SIG-M5 (cell line): ENCODE results near the gene EDEM1.
A peak's percentile ranks its signal among the peaks of the same experiment; 100 is the strongest.
"Not testable (repeated sequence)": the region's sequence is repeated elsewhere in the genome, so short reads cannot be mapped to it uniquely, and the experiment has no call there.

ENCODE experiments used
- DNase-seq: peaks from one replicate; lab custom pipeline; 2025; lab: John Stamatoyannopoulos, UW

The EDEM1 gene

DNA sequence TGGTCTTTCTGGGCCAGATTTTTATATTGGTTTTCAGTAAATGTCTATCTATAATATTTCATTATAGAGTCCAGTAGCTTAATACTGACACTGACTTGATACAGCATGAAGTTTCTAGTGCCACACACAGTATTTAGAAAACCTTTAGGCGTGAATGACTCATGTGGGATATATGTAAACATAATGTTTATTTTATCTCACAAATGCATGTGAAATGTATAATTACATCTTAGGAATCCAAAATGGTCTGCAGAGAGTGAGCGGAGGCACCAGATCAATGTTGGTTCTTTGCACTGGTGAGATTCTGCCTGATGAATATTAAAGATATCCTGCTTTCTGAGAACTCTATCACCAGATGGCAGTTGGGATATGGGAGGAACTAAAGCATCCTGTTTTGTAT is 8.5 kb upstream of the EDEM1 start:
- DNase-seq: not testable (repeated sequence)

DNA sequence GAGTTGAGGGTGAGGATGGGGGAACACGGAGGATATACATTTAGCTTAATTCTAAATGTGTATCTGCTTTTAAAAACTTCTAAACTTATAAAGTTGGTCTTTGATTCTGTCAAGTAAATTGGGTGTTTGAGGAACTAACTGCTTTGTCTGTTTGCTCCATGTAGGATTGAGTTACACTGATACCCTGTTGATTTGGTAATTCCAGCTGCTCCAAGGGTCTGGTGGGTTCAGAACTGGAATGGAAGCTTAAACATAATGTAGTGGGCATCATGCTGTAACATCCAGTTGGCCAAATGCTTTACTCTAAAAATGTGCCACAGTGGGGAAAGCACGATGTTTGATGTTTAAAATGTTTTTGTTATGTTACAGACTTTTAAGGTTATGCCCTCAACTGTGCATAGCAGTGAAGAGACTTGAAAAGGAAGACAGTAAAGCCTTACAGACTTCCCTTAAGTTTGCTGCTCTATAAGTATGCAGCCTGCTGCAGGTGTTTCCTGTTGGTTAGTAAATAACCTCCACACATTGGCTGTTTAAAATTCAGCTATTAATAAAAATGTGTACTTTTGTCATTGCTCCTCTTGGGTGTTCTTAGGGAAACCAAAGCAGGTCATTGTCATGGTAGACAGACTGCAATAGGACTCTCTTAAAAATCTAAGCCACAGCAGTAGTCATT is 5.9 kb upstream of the EDEM1 start:
- no peak for DNase-seq

DNA sequence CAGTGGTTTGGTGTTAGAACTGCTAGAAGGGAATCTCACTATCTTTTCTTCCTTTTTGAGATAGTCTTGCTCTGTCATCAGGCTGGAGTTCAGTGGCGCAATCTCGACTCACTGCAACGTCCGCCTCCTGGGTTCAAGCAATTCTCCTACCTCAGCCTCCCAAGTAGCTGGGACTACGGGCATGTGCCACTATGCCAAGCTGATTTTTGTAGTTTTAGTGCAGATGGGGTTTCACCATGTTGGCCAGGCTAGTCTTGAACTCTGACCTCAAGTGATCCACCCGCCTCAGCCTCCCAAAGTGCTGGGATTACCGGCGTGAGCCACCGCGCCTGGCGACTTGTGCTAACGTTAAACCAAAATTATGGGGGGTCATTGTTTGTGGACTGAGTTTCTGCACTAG is 3.8 kb upstream of the EDEM1 start:
- not testable (repeated sequence) for DNase-seq

DNA sequence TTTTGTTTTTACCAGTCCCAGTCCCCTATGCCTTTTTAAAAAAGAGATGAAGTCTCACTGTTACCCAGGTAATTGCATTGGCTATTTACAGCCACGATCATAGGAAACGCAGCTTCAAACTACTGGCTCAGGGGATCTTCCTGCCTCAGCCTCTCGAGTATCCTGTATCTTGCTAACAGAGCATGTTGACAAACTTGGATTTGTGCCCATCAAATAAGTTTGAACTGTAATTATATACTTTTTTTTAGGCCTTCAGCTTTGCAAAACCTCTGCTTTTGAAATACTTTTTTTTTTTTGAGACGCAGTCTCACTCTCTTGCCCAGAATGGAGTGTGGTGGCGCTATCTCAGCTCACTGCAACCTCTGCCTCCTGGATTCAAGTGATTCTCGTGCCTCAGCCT is 3.0 kb upstream of the EDEM1 start:
- DNase-seq: no peak

DNA sequence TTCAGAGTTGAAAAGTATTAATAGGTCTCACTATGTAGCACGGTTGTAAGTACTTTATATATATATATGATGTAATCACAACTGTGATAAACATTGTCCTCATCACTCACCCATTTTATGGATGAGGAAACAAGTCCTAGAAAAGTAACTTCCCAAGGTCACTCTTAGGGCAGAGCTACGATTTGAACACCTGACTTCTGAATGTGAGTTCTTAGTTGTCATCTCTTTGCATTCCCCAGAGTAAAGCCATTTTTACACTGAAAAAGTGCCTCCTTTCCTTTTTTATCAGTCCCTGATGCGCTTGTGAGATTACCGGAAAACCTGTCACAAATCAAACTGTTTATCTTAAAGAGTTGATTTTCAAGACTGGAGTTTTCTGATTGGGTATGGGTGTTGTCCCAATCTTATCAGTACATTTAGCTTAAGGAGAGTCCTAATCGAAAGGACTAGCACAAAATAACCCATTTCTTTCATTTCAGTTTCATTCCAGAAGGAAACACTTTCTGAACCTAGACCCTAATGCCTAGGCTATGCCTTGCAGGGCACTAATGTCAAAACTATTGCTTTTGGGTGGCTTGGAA is 2.3 kb upstream of the EDEM1 start:
- DNase-seq: no peak

DNA sequence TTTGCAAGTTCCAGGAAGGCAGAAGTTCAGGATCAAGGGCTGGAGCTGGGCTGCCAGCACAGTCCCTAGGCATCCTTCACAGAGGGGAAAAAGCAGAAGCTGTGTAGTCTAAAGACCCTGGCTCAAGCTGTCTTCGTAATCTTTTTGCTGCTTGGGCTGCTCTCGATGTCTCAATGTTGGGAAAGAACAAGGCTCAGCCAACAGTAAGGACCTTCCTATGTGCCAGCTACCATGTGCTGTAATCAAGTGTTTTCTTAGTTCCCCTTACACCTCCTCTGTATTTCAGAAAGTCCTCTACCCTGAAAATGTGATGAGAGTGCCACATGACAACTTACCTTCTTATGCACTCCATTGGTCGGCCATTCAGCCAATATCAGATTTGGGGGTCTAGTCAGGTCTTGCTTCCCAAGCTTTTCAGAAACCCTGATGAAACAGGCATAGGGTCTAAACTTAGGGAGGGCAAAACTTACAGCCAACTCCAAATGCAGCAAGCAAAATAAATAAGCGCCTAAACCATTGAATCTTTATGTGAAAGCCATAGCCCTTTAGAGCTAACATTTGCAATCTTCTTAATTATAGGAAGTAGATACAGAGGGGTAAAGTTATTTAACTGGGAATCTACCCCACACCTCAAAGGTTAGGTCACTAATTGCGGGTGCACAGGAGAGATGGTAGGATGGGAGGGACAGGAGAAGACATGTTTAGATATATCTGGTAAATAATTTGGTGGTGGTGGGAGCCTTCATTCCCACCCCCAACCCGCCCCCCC is 1.2 kb upstream of the EDEM1 start:
- peak; percentile 98 for DNase-seq

DNA sequence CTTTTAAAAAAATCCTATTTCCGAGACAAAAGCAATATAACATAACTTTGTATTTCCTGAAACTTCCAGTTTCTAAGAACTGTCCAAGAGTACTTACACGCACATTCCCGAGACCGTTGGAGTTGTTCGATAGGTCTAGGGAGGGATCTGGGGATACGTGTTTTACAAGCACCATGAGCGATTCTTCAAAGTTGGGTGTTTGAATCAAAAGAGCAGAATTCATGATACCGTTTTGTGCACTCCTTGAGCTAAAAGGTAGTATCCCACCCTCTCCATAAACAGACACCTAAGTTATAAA is 700 bp upstream of the EDEM1 start:
- DNase-seq: no peak

DNA sequence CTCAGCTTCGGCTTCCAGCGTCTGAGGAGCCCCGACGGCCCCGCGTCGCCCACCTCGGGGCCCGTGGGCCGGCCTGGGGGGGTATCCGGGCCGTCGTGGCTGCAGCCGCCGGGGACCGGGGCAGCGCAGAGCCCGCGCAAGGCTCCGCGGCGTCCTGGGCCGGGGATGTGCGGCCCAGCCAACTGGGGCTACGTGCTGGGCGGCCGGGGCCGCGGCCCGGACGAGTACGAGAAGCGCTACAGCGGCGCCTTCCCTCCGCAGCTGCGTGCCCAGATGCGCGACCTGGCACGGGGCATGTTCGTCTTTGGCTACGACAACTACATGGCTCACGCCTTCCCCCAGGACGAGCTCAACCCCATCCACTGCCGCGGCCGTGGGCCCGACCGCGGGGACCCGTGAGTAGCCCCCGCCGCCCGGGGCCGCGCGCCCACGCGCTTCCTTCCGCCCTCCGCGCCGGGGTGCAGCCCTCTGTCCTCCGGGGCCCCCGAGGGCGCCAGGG is 462 bp downstream of the EDEM1 start:
- DNase-seq: no peak

DNA sequence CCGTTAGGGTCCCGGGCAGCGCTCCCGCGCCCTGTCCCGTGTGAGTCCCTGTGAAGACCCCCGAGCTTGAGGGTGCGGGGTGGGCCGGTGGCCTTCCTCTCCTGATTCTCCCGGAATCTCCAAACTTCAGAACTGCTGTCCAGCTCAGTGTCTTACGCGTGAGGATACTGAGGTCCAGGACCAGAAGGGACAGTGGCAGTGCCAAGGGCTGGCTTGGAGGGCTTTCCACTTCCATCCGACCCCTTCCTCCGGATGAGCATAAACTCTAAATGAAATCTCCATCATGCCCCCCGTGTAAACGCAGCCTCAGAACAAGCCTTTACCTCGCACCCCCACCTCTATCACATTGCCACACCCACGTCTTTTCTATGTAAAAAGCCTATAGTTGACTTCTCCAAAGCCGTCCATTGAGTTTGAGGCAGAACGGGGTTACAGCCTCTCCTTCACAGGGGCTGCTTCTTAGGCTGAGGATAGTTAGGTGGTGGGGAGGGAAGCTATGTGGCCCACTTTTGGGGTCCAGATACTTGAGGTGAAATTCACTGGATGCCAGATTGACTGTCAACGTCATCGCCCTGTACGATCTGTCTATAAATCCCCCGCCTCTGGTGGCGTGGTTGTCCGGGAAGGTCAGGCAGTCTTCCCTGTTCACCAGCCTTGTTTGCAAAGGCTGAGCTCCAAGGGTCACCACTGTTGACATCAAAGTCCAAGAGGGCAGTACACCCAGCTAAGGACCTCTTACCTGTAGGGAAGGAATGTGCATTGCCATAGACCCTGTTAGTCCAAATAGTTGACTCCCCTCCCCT is 1.1 kb downstream of the EDEM1 start:
- DNase-seq: peak; percentile 37

DNA sequence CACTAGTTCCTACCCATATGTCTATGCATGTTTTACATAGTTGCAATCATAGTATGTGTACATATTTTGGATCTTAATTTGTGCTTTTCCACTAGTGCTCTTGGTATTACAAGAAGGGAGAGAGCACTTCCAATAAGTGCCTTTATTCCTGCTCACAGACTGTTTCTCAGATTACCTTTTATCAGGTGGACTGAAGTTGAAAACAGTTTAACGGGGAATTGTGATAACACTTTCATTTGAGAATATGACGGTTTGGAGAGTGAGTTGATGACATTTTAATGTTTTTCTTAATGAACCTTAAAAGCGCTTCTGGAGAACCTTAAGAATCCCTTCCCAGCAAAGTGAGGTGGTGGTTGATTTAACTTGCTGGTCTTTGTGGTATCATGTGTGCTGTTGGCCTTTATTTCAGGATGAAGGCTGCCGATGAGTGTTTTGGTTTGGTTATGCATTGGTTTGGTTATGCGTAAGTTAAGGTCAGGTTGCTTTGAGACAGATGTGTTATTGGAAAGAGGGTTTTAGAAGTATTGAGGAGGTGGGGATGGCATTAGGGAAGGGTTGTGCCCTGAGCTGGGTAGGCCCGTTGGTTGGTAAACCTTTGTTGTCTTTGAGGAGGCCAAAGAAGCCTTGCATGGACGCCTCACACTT is 2.8 kb downstream of the EDEM1 start:
- no peak for DNase-seq

DNA sequence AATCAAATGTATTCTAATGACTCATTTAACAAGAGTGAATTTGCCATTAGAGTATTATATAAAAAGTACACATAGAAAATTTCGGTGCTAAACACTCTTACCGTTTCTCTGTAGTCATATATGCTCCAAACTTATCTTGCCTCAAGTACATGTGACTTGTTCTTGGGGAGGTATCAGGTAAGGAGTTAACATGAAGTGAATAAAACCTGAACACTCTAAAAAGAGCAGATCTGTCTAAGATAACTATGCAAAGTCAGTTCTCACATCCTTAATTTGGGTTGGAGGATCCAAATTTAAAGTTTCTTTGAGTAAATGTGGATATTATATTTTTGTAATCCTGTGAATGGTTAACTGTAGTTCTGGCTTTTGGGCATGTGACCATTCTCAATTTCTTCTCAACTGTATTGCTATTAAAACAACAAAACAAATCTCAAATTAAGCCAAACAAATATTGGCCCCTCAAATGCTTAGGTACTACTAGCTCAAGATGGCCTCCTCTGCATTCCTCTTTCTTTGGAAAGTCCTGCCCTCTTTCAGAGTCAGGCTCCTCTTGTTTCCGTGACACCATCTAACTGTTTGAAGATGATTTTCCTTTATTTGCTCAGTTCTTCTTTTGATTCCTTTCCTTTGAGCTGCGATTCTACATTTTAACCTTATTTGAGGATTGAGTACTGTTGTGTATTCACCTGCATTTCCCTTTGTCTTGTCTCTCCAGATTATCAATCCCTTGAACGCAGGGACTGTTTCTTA is 4.2 kb downstream of the EDEM1 start:
- no peak for DNase-seq

DNA sequence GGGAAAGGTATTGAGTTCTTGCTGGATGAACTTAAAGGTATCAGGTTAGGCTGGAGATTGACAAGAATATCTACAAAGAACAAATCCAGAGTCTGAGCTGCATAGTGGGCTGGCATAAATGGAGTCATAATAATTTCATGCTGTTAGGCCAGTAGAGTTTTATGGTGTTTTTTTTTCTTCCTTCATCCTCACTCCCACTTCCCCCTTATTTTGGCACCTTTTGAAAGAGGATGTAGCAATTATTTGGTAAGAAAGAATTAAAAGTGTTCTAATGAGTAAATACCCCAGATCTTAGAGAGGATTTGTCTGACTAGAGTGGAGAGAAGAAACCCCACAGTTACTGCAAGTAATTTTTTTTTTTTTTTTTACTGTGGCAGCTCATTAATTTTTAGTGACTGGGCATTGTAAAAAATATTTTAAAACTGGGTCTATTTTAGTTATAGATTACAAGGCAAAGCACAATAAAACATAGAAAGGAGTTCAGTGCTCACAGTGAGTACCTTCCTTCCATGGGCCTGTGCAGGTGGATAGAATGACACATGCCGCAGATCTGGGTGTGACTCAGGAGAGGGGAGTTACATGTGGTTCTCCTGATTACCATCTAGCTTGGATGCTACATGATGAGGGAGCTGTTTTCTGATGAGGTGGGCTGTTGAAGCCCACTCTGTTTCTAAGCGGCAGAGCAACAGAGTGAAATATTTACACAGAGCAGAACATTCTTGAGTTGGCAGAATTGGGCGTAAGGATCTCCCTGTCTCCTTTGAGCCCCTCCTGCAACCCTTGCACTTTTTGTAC is 5.3 kb downstream of the EDEM1 start:
- peak; percentile 43 for DNase-seq

DNA sequence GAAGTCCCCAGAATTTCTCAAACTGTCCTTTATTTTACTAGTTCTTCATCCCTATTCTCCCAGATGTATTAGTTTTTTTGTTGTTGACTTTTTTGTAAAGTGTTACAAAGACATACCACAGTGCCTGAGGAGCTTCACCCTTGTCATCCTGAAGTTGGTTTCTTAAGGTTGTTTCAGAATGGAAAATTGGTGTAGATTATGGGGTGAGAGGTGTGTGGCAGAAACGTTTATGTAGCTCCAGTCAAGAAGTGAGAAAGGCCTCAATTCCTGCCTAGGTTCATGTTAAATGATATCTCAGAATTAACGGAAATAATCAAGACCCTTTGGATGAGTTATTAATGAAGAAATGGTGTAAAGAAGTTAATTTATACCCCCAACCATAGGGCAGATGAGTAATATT is 6.8 kb downstream of the EDEM1 start:
- no peak for DNase-seq

DNA sequence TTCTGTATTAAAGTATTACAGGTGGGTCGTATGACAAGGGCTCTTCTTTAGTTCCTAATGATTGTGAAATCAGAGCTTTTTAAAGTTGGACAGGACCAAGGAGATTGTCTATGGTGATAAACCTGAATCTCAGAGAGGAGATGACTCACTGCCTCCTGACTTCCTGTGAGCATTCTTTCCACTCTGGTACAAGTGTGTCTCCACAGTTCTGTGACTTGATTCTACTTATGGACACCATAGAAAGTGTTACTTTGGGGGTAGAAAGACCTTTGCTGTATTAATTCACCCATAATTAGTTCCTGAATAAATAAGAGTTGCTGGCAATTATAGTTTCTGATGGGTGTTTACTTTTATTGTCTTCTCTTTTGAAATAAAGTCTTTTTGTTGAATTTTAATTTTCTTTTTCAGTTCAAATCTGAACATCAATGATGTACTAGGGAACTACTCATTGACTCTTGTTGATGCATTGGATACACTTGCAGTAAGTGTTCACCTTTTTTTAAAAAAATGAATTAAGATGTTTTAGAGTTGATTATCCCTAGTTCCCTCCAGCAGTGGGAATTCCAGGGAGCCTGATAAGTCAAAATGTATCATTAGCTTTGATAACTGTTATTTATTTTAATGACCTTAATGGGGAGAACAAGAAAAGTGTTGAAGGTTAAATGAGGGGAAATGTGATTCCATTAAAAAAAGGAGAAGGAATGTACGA is 7.4 kb downstream of the EDEM1 start:
- peak; percentile 90 for DNase-seq

DNA sequence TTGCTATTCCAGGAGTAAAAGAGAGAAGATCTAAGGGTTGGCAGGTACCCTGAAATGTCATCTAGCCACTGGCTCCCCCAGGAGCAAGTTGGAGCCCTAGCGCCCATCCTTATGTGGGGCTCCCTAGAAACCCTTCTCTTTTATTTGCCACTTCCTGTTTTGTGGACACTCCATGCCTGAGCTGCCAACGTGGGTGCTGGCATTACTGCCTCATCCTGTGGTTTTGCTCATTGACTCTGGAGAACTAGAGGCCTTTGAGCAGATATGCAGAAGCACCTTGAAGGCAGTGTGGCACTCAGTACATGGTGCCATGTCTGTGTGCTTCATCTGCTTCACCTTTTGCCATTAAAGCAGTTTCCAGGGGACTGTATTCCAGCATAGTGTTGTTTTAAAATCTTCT is 8.1 kb downstream of the EDEM1 start:
- peak; percentile 29 for DNase-seq

DNA sequence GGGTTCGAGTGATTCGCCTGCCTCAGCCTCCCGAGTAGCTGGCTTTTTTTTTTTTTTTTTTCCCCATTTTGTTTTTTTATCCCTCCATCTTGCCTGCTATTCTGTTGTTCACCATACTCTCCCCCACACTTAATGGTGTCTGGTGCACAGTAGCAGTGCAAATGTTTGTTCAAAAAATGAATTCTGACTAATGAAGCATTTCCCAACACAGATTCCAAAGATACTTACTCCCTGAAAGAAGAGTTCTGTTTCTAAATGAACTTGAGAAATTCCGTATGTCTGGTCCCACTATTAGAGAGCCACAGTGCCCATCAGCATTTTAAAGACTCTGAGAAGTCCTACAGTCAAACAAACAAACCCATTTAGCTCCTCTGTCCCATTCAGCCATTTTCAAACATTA is 9.5 kb downstream of the EDEM1 start:
- no peak for DNase-seq

DNA sequence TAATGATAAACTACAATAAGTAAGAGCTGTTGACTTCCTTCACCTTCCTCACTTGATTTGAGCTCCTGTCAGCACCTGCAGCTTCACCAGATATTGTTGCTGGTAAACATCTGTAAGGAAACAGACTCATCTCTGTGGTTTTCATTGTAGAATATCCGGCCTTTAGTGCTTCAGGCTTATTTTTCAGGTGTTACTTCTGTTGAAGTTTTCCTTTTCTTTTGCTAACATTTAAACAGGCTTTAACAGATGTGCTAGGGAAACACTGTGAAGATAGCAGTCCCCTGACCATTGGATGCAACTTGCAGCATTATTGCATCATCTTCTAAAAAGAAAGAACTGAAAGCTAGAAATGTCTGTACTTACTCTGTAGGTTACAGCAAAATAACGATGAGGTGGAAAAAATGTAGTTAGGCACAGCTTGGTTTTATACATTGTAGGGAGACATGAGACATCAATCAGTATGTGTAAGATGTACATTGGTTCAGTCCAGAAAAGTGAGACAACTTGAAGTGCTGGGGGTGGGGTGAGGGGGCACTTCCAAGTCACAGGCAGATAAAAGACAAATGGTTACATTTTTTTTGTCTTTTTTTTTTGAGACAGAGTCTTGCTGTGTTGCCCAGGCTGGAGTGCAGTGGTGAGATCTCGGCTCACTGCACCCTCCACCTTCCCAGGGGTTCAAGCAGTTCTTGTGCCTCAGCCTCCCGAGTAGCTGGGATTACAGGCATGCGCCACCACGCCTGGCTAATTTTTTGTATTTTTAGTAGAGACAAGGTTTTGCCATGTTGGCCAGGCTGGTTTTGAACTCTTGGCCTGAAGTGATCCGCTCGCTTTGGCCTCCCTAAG is 10.2 kb downstream of the EDEM1 start:
- DNase-seq: peak; percentile 72

DNA sequence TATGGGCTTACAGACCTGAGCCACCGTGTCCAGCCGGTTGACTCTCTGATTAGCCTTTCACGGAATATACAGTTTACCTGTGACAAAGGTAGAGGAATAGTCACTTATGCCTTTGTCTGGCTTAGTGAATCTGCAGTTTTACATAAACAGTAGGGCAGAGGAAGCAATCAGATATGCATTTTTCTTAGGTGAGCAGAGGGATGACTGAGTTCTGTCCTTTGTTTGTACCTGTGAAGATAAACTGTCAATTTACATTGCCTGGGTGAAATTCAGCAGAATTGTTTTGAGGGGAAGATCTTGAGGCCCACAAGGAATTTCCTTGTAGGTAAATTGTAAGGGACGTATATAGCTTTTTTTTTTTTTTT is 10.8 kb downstream of the EDEM1 start:
- no peak for DNase-seq
